Heart left ventricle (tissue), 16 donors: Measurements from ENCODE around the gene USP47. TPM values are rescaled to one million over a fixed set of nuclear protein-coding genes. Genes with fewer than 3 reads are reported as not detected.
A peak's percentile ranks its signal among the peaks of the same experiment; 100 is the strongest.

ENCODE experiments used
- ATAC-seq, 4 donors: fragments of 200-7000 bp; cut with Tn5 transposase; one replicate each; pipeline ENCODE4 v1.9.1; 2020 to 2022; ENCODE audit warnings: moderate library complexity in 4 of 4, mild to moderate bottlenecking in 3 of 4, moderate number of reproducible peaks in 1 of 4
- DNase-seq, 5 donors: peaks; one replicate each; pipeline ENCODE4 v3.0.0-alpha.2; 2020
- H3K27ac ChIP-seq, 12 donors: fragments of 200-600 bp; sonication (generic) in 4 of 12; one replicate each; pipeline versions ENCODE4 v1.5.0 to v1.8.0; 2016 to 2022; ENCODE audit warnings: mild to moderate bottlenecking in 2 of 12
- H3K27me3 ChIP-seq, 9 donors: fragments of 200-600 bp; sonication (generic) in 2 of 9; one replicate each; pipeline versions ENCODE4 v1.5.1 to v1.8.0; 2016 to 2022; ENCODE audit warnings: mild to moderate bottlenecking in 3 of 9
- H3K36me3 ChIP-seq, 9 donors: fragments of 200-600 bp; sonication (generic) in 2 of 9; one replicate each; pipeline versions ENCODE4 v1.5.0 to v1.8.0; 2018 to 2022; ENCODE audit warnings: mild to moderate bottlenecking in 2 of 9
- H3K4me1 ChIP-seq, 12 donors: fragments of 200-600 bp; sonication (generic) in 4 of 12; one replicate each; pipeline versions ENCODE4 v1.5.0 to v1.8.0; 2016 to 2022; ENCODE audit warnings: mild to moderate bottlenecking in 3 of 12
- H3K4me3 ChIP-seq, 12 donors: fragments of 200-600 bp; sonication (generic) in 4 of 12; one replicate each; pipeline versions ENCODE4 v1.5.0 to v1.8.0; 2017 to 2022; ENCODE audit warnings: mild to moderate bottlenecking in 9 of 12, moderate library complexity in 4 of 12
- H3K9me3 ChIP-seq, 12 donors: fragments of 200-600 bp; sonication (generic) in 4 of 12; one replicate each; pipeline versions ENCODE4 v1.5.0 to v1.8.0; 2016 to 2022; ENCODE audit warnings: mild to moderate bottlenecking in 1 of 12
- CTCF ChIP-seq, 12 donors: fragments of 200-600 bp; sonication (generic) in 4 of 12; IDR thresholded peaks; one replicate each; pipeline versions ENCODE4 v1.5.0 to v1.8.0; 2018 to 2022; ENCODE audit warnings: antibody characterized with exemption in 12 of 12, mild to moderate bottlenecking in 5 of 12
- POLR2A ChIP-seq, 2 donors: fragments of 450-650 bp; IDR thresholded peaks; one replicate each; pipeline ENCODE4 v1.6.1; 2017; ENCODE audit warnings: antibody characterized with exemption in 2 of 2, mild to moderate bottlenecking in 2 of 2, moderate library complexity in 2 of 2
- WGBS, 4 donors: extraction: QIAGEN DNeasy Blood & Tissue Kit in 2 of 4; methylation state at CpG; one replicate each; pipeline versions ENCODE4 v1.1.5 to v1.1.7; 2013 to 2018; 5-methylcytosine and 5-hydroxymethylcytosine counted together
- intact Hi-C, 10 donors: fragments of 100-400 bp; cut with DNase I; formaldehyde crosslinking; loops; one replicate each; pipeline versions ENCODE4 v1.11.1 to v1.14.2; 2022
- polyA plus RNA-seq, 2 donors: library from polyadenylated mRNA; stranded (reverse); fragments of 200-250 nt; gene quantifications; one replicate each; pipeline ENCODE4 v1.2.3, GENCODE V29; 2013
- total RNA-seq, 9 donors: library from RNA; depleted of rRNA in 2 of 9; stranded (reverse); fragments of >200 nt in 2 of 9; fragmentation: NEBNext Ultra II Directional in 3 of 9; extraction: Animal tissue kit (Norgen Biotek cat#: 25700) in 3 of 9; gene quantifications; one replicate each; pipeline versions ENCODE4 v1.1.0 to v1.2.4, GENCODE V29; 2016 to 2023
- donor health status: ischemic (EF 13 %, LVEDD 7.1; RV severe dilation, severe dysfunction).
- donor health status: healthy with polysubstance abuse.
- donor health status: DM: no; HTN: yes; CAD: no.
- donor health status: DM: no; HTN: no; CAD: no.
- donor health status: ischemic (EF 25% LVEDD 6.9; RV normal size, moderate dysfunction).
- donor health status: ischemic (EF 25% LVEDD 5.7; RV mildly dilated, moderate dysfunction).
- donor health status: healthy.
- donor health status: DM: yes; HTN: yes; CAD: no.
- donor health status: ischemic (EF 35%, LVEDD 5.7; RV mildly dilated, moderate dysfunction).
- donor health status: nonischemic (EF 11% LVEDD 7.7; RV severe dilation, severe dysfunction).
- donor health status: DM: yes; HTN: yes; CAD: no.
- donor health status: PGD.
- donor health status: ischemic (EF 29% LVEDD 5.4; RV normal size, mild dysfunction).
- donor health status: nonischemic (EF 23%, LVEDD 6.1; RV moderate dilation, normal function).

The USP47 gene
- total and polyA plus RNA-seq, 11 donors = 26.2 to 89.6 (median 54.3) TPM

GRCh38 chr11:11977206-11977938, 135.6 kb downstream of the USP47 start:
- H3K4me3 ChIP-seq = no peak overlapping the region
- peak; percentile 80 to 84 (median 82) for DNase-seq
- WGBS, 4 donors = 21 to 27% (median 23%) methylated on average over 9 to 10 of the region's 10 CpGs

GRCh38 chr11:11978098-11978637, 136.4 kb downstream of the USP47 start:
- DNase-seq = peak in 2 of 5 donors; percentile 6 to 24
- no peak for ATAC-seq
- Histone ChIP-seq H3K4me3 (no peak overlapping the region), H3K27ac (peak overlapping the region in 11 of 12 donors; percentile 74 to 97 (median 89)), H3K36me3 (no peaks in the 10 kb centered on the region), H3K9me3 (peaks cover 0 to 5% (median 0%) of the 10 kb centered on the region in 12 donors), H3K27me3 (no peaks in the 10 kb centered on the region), H3K4me1 (peaks cover 25 to 98% (median 89%) of the 10 kb centered on the region in 12 donors)
- intact Hi-C loops = loop anchor here in 3 of 10 donors (5.0 to 10.0 kb wide), 3 partner anchors 34 to 67 kb away; no protein-coding TSS in a partner anchor
- TF ChIP-seq CTCF (IDR thresholded peaks at IDR 0.05) (no peak), POLR2A (IDR thresholded peaks at IDR 0.05) (no peak)
- WGBS, 4 donors = 82 to 89% (median 87%) methylated on average over 4 of the region's 4 CpGs

More at GRCh38 chr11:11977206-11977938, 135.6 kb downstream of the USP47 start:
- peak; percentile 14 to 48 (median 29) for ATAC-seq
- Histone ChIP-seq H3K9me3 (peaks cover 0 to 5% (median 0%) of the 10 kb centered on the region in 12 donors), H3K36me3 (no peaks in the 10 kb centered on the region), H3K27me3 (no peaks in the 10 kb centered on the region), H3K4me1 (peaks cover 29 to 100% (median 96%) of the 10 kb centered on the region in 12 donors), H3K27ac (peak overlapping the region; percentile 61 to 97 (median 88))
- intact Hi-C loops = loop anchor here in 3 of 10 donors (5.0 to 10.0 kb wide), 3 partner anchors 35 to 67 kb away; no protein-coding TSS in a partner anchor
- TF ChIP-seq CTCF (IDR thresholded peaks at IDR 0.05) = no peak
- TF ChIP-seq POLR2A (IDR thresholded peaks at IDR 0.05) = no peak

GRCh38 chr11:11978792-11979487, 137.2 kb downstream of the USP47 start:
- peak overlapping the region; percentile 73 to 97 (median 88) for H3K27ac ChIP-seq
- DNase-seq (peak; percentile 85 to 96 (median 92)), ATAC-seq (peak; percentile 57 to 77 (median 68))
- WGBS, 4 donors = 13 to 25% (median 22%) methylated on average over 11 to 13 of the region's 13 CpGs
- no peak overlapping the region for H3K4me3 ChIP-seq
- intact Hi-C loops = loop anchor here in 3 of 10 donors (5.0 to 10.0 kb wide), 3 partner anchors 33 to 66 kb away; no protein-coding TSS in a partner anchor
- no peak for TF ChIP-seq POLR2A (IDR thresholded peaks at IDR 0.05)
- TF ChIP-seq CTCF (IDR thresholded peaks at IDR 0.05) = no peak
- H3K9me3 ChIP-seq = peaks cover 0 to 5% (median 0%) of the 10 kb centered on the region in 12 donors
- no peaks in the 10 kb centered on the region for H3K36me3 ChIP-seq
- H3K27me3 ChIP-seq = no peaks in the 10 kb centered on the region
- H3K4me1 ChIP-seq = peaks cover 25 to 98% (median 83%) of the 10 kb centered on the region in 12 donors
